ENCODE data around the gene ID4. TPM values are rescaled to one million over a fixed set of nuclear protein-coding genes. Genes with fewer than 3 reads are reported as not detected.

The ID4 gene, protein sequence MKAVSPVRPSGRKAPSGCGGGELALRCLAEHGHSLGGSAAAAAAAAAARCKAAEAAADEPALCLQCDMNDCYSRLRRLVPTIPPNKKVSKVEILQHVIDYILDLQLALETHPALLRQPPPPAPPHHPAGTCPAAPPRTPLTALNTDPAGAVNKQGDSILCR
- total RNA-seq: not detected

DNA sequence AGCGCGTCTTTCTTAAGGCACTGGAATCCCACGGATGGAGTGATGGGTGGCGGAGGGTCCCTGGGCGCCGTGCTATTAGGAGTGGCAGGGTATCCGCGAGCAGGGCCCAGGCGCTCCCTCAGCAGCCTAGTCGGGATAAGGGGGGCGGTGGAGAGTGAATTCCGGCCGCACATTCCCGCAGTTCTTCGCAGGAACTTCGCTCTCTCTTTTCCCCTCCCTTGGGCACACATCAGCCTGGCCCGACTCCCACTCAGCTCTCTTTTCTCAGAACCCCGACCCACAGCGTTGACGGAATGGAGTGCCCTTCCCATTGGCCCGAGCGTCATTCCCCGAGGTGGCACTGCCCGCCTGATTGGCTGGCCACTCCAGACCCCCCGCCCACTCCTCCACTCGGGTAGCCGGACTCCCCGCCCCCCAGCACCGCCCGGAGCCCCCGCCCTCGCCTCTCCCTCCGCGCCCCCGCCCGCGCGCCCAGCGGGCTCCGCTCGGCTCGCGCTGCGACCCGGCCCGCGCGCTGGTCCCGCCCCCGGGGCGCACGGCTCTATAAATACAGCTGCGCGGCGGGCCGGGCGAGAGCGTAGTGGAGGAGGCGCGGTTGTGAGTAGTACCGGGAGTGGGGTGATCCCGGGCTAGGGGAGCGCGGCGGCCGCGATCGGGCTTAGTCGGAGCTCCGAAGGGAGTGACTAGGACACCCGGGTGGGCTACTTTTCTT lies at the start of gene ID4:
Gene ID4, plus strand, starts transcription at position 572 of the 712 bp plus-strand sequence. CDS start 385 bp downstream, outside the sequence.
- no peak for DNase-seq

- no peak for DNase-seq
Observed at GRCh38 chr6:19788686-19789085, 48.5 kb upstream of the ID4 start.

DNA sequence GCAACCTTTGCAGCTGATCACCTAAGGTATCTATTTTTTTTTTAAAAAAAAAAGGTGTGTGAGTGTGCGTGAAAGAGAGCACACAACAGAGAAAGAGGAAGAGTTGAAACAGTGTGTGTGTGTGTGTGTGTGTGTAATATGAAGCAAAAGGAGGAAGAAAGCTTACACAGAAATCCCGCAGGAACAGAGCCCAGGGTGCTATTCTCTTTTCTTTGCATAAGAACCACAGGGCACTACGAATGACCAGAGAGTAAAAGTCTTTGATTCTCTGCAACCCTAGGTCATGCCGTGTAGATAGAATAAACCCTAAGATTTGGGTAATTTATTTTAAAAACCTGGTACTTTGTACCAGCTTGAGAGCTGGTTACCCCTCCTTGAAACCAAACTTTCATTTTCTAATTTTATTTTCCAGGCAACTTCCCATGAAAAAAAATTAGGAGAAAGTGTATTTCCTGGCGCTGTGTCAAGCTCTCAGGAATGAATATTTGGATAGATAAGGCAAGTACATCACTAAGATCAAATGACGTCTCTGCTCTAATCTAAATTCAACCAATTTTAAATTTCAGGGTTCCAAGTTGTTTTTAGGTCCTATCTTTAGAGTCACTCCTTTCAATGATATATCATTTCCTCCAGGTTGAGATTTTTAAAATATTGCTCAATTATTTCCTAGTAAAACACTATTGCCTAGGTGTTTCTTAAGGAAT lies 47.9 kb upstream of the ID4 start:
- DNase-seq: no peak

- no peak for DNase-seq
Observed at GRCh38 chr6:19791267-19791666, 45.9 kb upstream of the ID4 start.

DNA sequence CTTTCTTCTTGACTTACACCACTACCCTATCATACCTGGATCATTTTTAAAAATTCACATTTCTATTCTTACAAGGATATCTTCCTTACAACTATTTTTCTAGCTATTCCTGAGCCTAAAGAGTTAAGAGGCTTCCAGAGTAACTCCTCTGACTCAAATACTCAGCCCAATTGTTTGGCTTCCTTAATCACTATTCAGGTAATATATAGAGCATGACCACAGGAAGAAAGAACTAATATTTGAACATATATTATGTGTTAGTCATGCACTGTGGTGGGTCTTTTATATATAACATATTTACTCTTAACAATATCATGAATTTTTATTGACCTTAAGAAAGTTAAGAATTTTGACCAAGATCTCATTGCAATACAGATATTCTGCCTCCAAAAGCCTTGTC lies 42.0 kb upstream of the ID4 start:
- no peak for DNase-seq

DNA sequence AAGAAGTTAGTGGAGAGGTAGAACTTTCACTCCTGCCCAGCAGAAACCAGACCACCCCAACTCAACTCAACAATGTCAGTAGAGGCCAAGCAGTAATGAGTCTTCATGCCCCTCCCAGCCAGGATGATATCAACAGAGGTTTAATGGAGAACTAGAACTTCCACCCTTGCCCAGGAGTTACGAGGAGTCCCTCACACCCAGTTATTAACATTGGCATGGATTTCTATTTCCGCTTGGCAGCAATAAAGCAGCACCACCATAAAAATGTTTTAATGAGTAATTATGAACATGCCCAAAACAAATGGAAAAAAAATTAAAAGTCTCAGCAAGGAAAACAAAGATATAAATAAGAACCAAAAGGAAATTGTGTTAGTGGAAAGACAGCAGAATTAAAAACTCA lies 40.7 kb upstream of the ID4 start:
- no peak for DNase-seq

DNA sequence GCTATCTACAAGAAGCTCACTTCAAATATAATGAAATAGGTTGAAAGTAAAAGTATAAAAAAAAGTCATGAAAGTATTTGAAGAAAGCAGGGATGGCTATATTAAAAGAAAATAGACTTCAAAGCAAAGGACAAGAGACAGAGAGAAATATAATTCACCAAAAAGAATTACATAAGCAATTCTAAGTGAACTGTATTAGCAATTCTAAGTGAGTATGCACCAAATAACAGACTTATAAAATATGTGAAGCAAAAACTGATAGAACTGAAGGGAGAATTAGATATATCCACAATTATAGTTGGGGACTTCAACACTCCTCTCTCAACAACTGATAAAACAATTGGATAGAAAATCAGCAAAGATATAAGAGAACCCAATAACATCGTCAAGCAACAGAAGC lies 38.8 kb upstream of the ID4 start:
- DNase-seq: no peak

GRCh38 chr6:19802656-19803055 lies 34.5 kb upstream of the ID4 start:
- DNase-seq: no peak

GRCh38 chr6:19803331-19804204 lies 33.6 kb upstream of the ID4 start:
- no peak for DNase-seq

DNA sequence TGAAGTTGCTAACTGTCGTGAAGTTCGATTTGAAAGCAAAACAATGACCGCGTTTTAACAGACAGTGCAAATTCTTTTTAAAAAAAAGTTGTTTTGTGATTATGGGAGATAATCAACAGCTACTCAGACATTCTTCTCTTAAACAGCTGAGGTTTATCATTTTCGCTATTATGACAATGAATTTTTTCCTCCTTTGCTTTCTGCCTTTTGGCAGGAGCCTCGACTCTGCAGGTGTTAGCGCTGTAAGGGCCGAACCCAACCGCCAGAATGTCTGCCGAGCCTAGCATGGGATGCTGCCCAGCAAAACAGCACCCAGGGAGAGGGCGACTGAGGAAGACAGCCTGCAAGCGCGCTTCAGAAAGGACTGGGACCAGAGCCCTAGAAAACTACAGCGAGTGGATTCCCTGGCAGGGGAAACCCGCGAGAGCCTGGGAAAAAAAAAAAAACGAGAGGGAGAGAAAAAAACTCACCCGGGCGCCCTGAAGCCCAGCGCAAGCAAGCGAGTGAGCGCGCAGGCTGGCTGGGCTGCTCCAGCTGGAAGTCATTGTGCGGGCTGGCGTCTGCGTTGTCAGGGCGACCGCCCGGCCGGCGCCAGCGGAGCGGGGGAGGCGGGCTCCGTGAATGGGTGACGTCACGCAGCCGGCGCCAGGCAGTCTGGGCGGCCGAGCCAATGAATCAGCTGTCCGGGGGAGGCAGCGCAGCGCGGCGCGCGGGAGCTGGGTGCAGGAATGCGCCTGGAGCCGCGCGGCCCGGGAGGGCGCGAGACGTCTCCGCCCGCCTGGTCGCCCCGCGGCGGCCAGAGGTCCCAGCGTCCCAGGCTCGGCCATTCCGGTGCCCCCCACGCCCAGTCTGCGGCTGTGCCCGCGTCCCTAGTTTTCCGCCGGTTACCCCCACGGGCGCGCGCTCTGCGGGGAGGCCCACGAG lies 32.7 kb upstream of the ID4 start:
- no peak for DNase-seq

DNA sequence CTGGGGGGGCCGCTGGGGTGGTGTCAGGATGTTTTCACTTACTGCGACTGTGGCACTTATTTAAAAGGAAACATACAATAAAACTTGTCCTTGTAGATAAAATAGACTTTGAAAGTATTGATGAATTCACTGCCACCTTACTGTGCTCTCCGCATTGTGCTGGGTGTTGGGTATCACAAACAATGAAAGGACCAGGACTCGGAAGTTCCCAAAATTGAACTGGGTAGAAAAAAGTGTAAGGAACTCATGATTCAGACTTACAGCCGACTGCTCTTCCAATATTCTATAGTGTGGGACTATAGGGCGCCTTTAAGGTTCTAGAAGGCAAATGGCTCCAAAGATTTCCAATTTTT lies 32.1 kb upstream of the ID4 start:
- no peak for DNase-seq

DNA sequence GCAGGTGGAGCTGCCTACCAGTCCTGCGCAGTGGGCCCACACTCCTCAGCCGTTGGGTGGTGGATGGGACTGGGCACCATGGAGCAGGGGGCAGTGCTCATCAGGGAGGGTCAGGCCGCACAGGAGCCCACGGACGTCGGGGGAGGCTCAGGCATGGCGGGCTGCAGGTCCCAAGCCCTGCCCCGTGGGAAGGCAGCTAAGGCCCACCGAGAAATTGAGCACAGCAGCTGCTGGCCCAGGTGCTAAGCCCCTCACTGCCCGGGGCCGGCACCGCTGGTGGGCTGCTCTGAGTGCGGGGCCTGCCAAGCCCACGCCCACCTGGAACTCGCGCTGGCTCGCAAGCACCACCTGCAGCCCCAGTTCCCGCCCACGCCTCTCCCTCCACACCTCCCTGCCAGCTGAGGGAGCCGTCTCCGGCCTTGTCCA lies 30.2 kb upstream of the ID4 start:
- no peak for DNase-seq

DNA sequence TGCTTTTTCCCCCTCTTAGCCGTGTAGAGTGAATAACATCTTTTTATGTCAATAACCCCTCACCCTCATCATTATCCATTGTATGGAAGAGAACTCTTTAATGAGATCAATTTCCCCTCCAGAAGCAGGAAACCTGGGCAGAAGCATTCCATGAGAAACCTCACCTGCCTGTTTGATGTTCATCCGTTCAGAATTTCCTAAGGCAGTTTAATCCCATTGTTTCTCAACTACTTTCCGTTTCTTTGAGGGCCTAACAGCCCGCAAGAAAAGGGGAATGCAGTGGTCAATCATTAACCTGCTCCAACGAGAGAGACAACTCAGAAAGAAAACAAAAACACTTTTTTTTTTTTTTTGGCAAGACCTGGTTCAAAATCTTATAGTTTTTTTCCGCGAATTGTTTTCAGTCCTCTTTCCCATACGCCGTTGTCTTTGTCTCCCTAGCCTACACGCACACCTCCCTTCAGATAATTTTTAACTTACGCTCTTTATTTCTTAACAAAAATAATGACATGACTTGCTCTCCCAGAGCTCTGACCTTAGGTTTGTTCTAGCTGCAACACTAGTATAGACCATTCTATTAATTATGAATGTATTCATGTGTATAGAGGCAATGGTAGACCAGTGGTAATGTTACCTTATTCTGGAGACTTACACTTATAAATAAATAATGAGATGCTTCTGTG lies 25.6 kb upstream of the ID4 start:
- no peak for DNase-seq

DNA sequence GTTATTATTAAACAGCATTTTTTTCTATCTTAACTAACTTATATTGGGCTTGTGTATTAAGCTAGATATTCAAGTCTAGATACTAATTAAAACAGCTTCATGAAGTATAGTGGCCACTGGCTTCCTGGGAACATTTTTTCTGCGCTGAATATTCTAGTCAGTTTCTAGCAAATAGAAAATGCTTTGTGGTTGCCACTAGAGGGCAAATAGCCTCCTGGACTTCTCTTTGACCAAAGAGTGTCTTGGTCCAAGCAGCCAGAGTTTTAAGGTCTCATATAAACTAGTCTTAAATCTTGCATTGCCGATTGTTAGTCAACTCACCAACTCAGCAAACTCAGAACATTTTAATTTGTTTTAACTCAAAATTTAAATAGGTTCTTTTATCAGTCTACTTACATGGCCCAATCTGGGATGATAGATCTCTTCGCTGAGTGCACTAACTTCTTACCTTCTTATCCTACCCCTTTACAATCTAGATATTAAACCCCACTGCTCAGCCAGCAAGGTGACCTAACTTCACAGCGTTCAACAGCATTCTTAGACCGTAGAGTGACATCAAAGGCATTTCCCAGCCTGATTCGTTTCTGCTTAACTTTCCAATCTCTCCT lies 24.6 kb upstream of the ID4 start:
- no peak for DNase-seq

GRCh38 chr6:19818805-19819204 lies 18.4 kb upstream of the ID4 start:
- no peak for DNase-seq

- DNase-seq: no peak
Observed at GRCh38 chr6:19824058-19824807, 12.9 kb upstream of the ID4 start.

- DNase-seq: no peak
Observed at GRCh38 chr6:19827247-19827646, 9.9 kb upstream of the ID4 start.

GRCh38 chr6:19827903-19828302 lies 9.3 kb upstream of the ID4 start:
- DNase-seq: no peak

GRCh38 chr6:19830171-19830570 lies 7.0 kb upstream of the ID4 start:
- no peak for DNase-seq

- no peak for DNase-seq
Observed at GRCh38 chr6:19831358-19831757, 5.8 kb upstream of the ID4 start.

Measured in effector CD4-positive, alpha-beta T cell (primary cell).